HepG2 (cell line): Measurements from ENCODE around the gene COX7A1. TPM values are rescaled to one million over a fixed set of nuclear protein-coding genes. Genes with fewer than 3 reads are reported as not detected.

ENCODE experiments used
- ATAC-seq: fragments of 200-7000 bp; cut with Tn5 transposase; 3 replicates; pipeline ENCODE4 v1.9.1; 2020; ENCODE audit warnings: mild to moderate bottlenecking, moderate library complexity
- BruUV-seq: library from RNA; stranded (reverse); fragments of 400-500 nt; replicated peaks from 2 replicates; lab custom pipeline; 2021; lab: Mats Ljungman, UMichigan
- CTCF ChIA-PET: fragments of 300-600 bp; formaldehyde crosslinking; extraction: SDS; loops from one replicate; lab custom pipeline; 2021; ENCODE audit warnings: low total read pairs, inconsistent platforms, low intra/inter-chr PET ratio; lab: Yijun Ruan, JAX
- POLR2A ChIA-PET: fragments of 350-600 bp; sonication (Branson Sonifier 250); formaldehyde crosslinking; loops from one replicate; lab custom pipeline; 2020; ENCODE audit warnings: antibody characterized with exemption, inconsistent platforms; lab: Yijun Ruan, JAX
- DNase-seq: peaks from one replicate; pipeline ENCODE4 v3.0.0-alpha.2; 2015; ENCODE audit warnings: low spot score
- FAIRE-seq: peaks from 3 replicates; lab custom pipeline; 2011; peaks lifted over from hg19 to GRCh38; lab: Jason Lieb, UNC
- H2AFZ ChIP-seq: one replicate; pipeline ENCODE4 v1.6.1; 2011; ENCODE audit warnings: low read length, inconsistent platforms
- H3K27ac ChIP-seq: fragments of 300-600 bp; 3 replicates; pipeline ENCODE4 v1.8.0; 2011; ENCODE audit warnings: mixed run types, mild to moderate bottlenecking, mixed read lengths, low read length, inconsistent platforms; ENCODE audit not compliant: insufficient read depth; ENCODE audit errors: extremely low read length
- H3K27me3 ChIP-seq, 2 experiments: fragments of 200-600 bp in 1 of 2; 2 replicates in 1 of 2; 3 replicates in 1 of 2; pipeline versions ENCODE4 v1.6.0 to v1.8.0; 2011; ENCODE audit warnings: low read length in 2 of 2, mild to moderate bottlenecking in 2 of 2, moderate library complexity in 2 of 2, inconsistent platforms in 1 of 2; ENCODE audit not compliant: insufficient read depth in 2 of 2, control insufficient read depth in 1 of 2
- H3K36me3 ChIP-seq, 2 experiments: fragments of 200-600 bp in 1 of 2; replicated peaks in 1 of 2; 2 replicates in 1 of 2; 3 replicates in 1 of 2; pipeline versions ENCODE4 v1.5.1 to v1.8.0; 2011; ENCODE audit warnings: low read length in 2 of 2, inconsistent platforms in 1 of 2; ENCODE audit not compliant: insufficient read depth in 2 of 2, control insufficient read depth in 1 of 2
- H3K4me1 ChIP-seq: 2 replicates; pipeline ENCODE4 v1.5.1; 2012; ENCODE audit warnings: low read length, inconsistent platforms; ENCODE audit not compliant: insufficient read depth
- H3K4me2 ChIP-seq: 2 replicates; pipeline ENCODE4 v1.6.0; 2011; ENCODE audit warnings: low read depth, low read length, inconsistent platforms
- H3K4me3 ChIP-seq, 3 experiments: fragments of 200-600 bp in 1 of 3; sonication (generic), shearing (Covaris generic) in 1 of 3; replicated peaks in 1 of 3; 2 replicates each; pipeline ENCODE4 v1.5.1; 2011 to 2016; ENCODE audit warnings: low read length in 3 of 3, inconsistent platforms in 2 of 3, low read depth in 2 of 3, mild to moderate bottlenecking in 2 of 3, control low read depth in 1 of 3, mixed read lengths in 1 of 3; ENCODE audit not compliant: insufficient read depth in 1 of 3
- H3K79me2 ChIP-seq: one replicate; pipeline ENCODE4 v1.6.1; 2011; ENCODE audit warnings: low read length, inconsistent platforms; ENCODE audit not compliant: insufficient read depth
- H3K9ac ChIP-seq: 2 replicates; pipeline ENCODE4 v1.6.0; 2011; ENCODE audit warnings: mild to moderate bottlenecking, low read depth, low read length, inconsistent platforms; ENCODE audit not compliant: insufficient read depth
- H3K9me3 ChIP-seq: 2 replicates; pipeline ENCODE4 v1.5.1; 2012; ENCODE audit warnings: mild to moderate bottlenecking, low read length
- H4K20me1 ChIP-seq: 2 replicates; pipeline ENCODE4 v1.6.0; 2011; ENCODE audit warnings: inconsistent platforms, mild to moderate bottlenecking, low read length, moderate library complexity; ENCODE audit not compliant: insufficient read depth
- ATM ChIP-seq: fragments of 450-650 bp; IDR thresholded peaks from 2 replicates; pipeline ENCODE4 v1.7.1; 2017; ENCODE audit warnings: mild to moderate bottlenecking, borderline replicate concordance
- BRCA1 ChIP-seq: sonication (generic); formaldehyde crosslinking; IDR thresholded peaks from 2 replicates; pipeline ENCODE4 v1.4.0; 2020; ENCODE audit warnings: missing genetic modification reagents
- FOXK2 ChIP-seq: fragments of 450-650 bp; IDR thresholded peaks from 2 replicates; pipeline ENCODE4 v1.6.1; 2016
- FOXO1 ChIP-seq: sonication (generic); formaldehyde crosslinking; IDR thresholded peaks from 2 replicates; pipeline ENCODE4 v1.4.0; 2020; ENCODE audit warnings: missing genetic modification reagents
- JUNB ChIP-seq: sonication (generic); formaldehyde crosslinking; IDR thresholded peaks from 2 replicates; pipeline ENCODE4 v1.8.0; 2022; ENCODE audit warnings: missing genetic modification reagents, mild to moderate bottlenecking, borderline replicate concordance
- NCOA5 ChIP-seq: sonication (generic); formaldehyde crosslinking; IDR thresholded peaks from 2 replicates; pipeline ENCODE4 v1.4.0; 2020; ENCODE audit warnings: missing genetic modification reagents
- ZEB1 ChIP-seq: IDR thresholded peaks from 2 replicates; pipeline ENCODE4 v1.6.1; 2012; ENCODE audit warnings: mild to moderate bottlenecking, low read depth, inconsistent platforms; ENCODE audit not compliant: insufficient replicate concordance
- ZNF790 ChIP-seq: sonication (generic); formaldehyde crosslinking; IDR thresholded peaks from 2 replicates; pipeline ENCODE4 v1.8.0; 2022; ENCODE audit warnings: missing genetic modification reagents, mild to moderate bottlenecking, borderline replicate concordance
- ZNF891 ChIP-seq: sonication (generic); formaldehyde crosslinking; IDR thresholded peaks from 2 replicates; pipeline ENCODE4 v1.5.0; 2020; ENCODE audit warnings: mild to moderate bottlenecking, missing genetic modification reagents
- WGBS: methylation state at CpG from one replicate; pipeline ENCODE4 v1.1.6; 2017; ENCODE audit warnings: low lambda C conversion rate; 5-methylcytosine and 5-hydroxymethylcytosine counted together
- in situ Hi-C: cut with HindIII; loops from 2 replicates; pipeline ENCODE4 v1.10.0; 2017; ENCODE audit warnings: low pct_unique_long_range_greater_than_20kb; ENCODE audit not compliant: extremely low pct_ligation_motif_present
- intact Hi-C: fragments of 100-400 bp; cut with micrococcal nuclease; formaldehyde crosslinking; loops from one replicate; pipeline ENCODE4 v1.10.0; 2022; ENCODE audit not compliant: unreplicated experiment
- polyA plus RNA-seq, 8 experiments: library from polyadenylated mRNA; depleted of rRNA in 3 of 8; stranded (reverse) in 7 of 8; unstranded in 1 of 8; fragments of >200 nt; fragmentation: Illumina TruSeq in 4 of 8; extraction: Trizol in 4 of 8; gene quantifications; 2 replicates each; pipeline versions ENCODE4 v1.2.1 to v1.2.3, GENCODE V29; 2011 to 2016; ENCODE audit warnings: low read depth in 4 of 8, missing spikeins in 1 of 8, mixed read lengths in 1 of 8; ENCODE audit not compliant: insufficient read depth in 1 of 8
- total RNA-seq, 5 experiments: library from RNA; depleted of rRNA; stranded (reverse); fragments of >200 nt; fragmentation: Illumina TruSeq; extraction: Trizol; gene quantifications; 2 replicates each; pipeline ENCODE4 v1.2.3, GENCODE V29; 2016; ENCODE audit warnings: low read depth in 1 of 5
- TF ChIP-seq, protein P1 (sequence below): sonication (generic); formaldehyde crosslinking; IDR thresholded peaks from 2 replicates; pipeline ENCODE4 v1.4.0; 2020; ENCODE audit warnings: missing genetic modification reagents, borderline replicate concordance

The COX7A1 gene
- total and polyA plus RNA-seq, 2 of the 13 experiments (the other 11 are each of a cell fraction or from before 2014, with no cell fraction given), result not detected

DNA sequence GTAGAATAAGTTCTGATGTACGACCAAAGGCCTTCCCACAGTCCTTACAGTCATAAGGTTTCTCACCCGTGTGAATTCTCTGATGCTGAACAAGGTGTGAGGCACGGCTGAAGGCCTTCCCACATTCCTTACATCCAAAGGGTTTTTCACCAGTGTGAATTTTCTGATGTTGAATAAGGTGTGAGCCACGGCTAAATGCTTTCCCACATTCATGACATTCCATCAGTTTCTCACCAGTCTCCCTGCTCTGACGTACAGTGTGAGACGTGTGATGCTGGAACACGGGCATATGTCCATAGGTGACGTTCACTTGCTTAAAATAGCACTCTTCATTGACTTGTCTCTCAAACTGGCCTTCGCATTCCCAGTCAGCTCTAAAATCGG, 31.0 kb upstream of the COX7A1 start:
- Histone ChIP-seq H3K79me2 (no peaks in the 10 kb centered on the region), H3K9me3 (no peaks in the 10 kb centered on the region), H3K9ac (no peak overlapping the region), H3K27ac (no peak overlapping the region), H3K4me3 (no peak overlapping the region), H3K27me3 (no peaks in the 10 kb centered on the region), H3K36me3 (peaks cover 4 to 14% of the 10 kb centered on the region in 2 experiments; a peak in 4 of 5 replicates), H3K4me2 (no peak overlapping the region), H3K4me1 (no peaks in the 10 kb centered on the region), H4K20me1 (no peaks in the 10 kb centered on the region), H2AFZ (no peak overlapping the region)
- no TSS peak for BruUV-seq
- intact Hi-C loops (no loop called here), in situ Hi-C loops (no loop called here)
- ChIA-PET POLR2A (no interaction called here), CTCF (no interaction called here)
- WGBS, result 92% methylated on average over 10 of the region's 10 CpGs
- DNase-seq, result no peak
- FAIRE-seq, result no peak
- ATAC-seq, result no peak
- TF ChIP-seq ZEB1 (no peak), JUNB (CRISPR knock-in tag) (no peak), FOXK2 (no peak), ATM (no peak), ZNF891 (no peak), NCOA5 (CRISPR knock-in tag) (no peak), ZNF790 (CRISPR knock-in tag) (no peak), BRCA1 (CRISPR knock-in tag) (no peak), FOXO1 (CRISPR knock-in tag) (no peak)
- TF ChIP-seq, protein P1, sequence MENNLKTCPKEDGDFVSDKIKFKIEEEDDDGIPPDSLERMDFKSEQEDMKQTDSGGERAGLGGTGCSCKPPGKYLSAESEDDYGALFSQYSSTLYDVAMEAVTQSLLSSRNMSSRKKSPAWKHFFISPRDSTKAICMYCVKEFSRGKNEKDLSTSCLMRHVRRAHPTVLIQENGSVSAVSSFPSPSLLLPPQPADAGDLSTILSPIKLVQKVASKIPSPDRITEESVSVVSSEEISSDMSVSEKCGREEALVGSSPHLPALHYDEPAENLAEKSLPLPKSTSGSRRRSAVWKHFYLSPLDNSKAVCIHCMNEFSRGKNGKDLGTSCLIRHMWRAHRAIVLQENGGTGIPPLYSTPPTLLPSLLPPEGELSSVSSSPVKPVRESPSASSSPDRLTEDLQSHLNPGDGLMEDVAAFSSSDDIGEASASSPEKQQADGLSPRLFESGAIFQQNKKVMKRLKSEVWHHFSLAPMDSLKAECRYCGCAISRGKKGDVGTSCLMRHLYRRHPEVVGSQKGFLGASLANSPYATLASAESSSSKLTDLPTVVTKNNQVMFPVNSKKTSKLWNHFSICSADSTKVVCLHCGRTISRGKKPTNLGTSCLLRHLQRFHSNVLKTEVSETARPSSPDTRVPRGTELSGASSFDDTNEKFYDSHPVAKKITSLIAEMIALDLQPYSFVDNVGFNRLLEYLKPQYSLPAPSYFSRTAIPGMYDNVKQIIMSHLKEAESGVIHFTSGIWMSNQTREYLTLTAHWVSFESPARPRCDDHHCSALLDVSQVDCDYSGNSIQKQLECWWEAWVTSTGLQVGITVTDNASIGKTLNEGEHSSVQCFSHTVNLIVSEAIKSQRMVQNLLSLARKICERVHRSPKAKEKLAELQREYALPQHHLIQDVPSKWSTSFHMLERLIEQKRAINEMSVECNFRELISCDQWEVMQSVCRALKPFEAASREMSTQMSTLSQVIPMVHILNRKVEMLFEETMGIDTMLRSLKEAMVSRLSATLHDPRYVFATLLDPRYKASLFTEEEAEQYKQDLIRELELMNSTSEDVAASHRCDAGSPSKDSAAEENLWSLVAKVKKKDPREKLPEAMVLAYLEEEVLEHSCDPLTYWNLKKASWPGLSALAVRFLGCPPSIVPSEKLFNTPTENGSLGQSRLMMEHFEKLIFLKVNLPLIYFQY, result no peak
